HEK293T (cell line): Measurements from ENCODE around the gene LRRC52.

ENCODE experiments used
- CTCF ChIA-PET: fragments of 350-600 bp; formaldehyde crosslinking; extraction: SDS; loops from one replicate; lab custom pipeline; 2021; ENCODE audit warnings: antibody characterized with exemption, inconsistent platforms; lab: Yijun Ruan, JAX
- POLR2A ChIA-PET: fragments of 350-600 bp; formaldehyde crosslinking; extraction: SDS; loops from one replicate; lab custom pipeline; 2020; ENCODE audit warnings: antibody characterized with exemption, inconsistent platforms; lab: Yijun Ruan, JAX
- DNase-seq: peaks from one replicate; pipeline ENCODE4 v3.0.0; 2012; ENCODE audit warnings: mixed read lengths; ENCODE audit errors: extremely low spot score
- ARNT ChIP-seq: fragments of 450-650 bp; IDR thresholded peaks from 2 replicates; pipeline ENCODE4 v1.6.1; 2017; ENCODE audit warnings: mild to moderate bottlenecking
- BHLHE40 ChIP-seq: fragments of 450-650 bp; IDR thresholded peaks from 2 replicates; pipeline ENCODE4 v1.6.1; 2016; ENCODE audit warnings: mild to moderate bottlenecking, moderate library complexity, borderline replicate concordance
- CTBP1 ChIP-seq: fragments of 450-650 bp; IDR thresholded peaks from 2 replicates; pipeline ENCODE4 v1.6.1; 2016; ENCODE audit warnings: borderline replicate concordance
- ELF4 ChIP-seq: fragments of 450-650 bp; IDR thresholded peaks from 2 replicates; pipeline ENCODE4 v1.6.1; 2017; ENCODE audit warnings: antibody characterized with exemption
- FOXA1 ChIP-seq: fragments of 450-650 bp; IDR thresholded peaks from 2 replicates; pipeline ENCODE4 v1.6.1; 2016; ENCODE audit warnings: mild to moderate bottlenecking
- FOXK2 ChIP-seq: fragments of 450-650 bp; IDR thresholded peaks from 2 replicates; pipeline ENCODE4 v1.6.1; 2016; ENCODE audit warnings: mild to moderate bottlenecking
- FOXM1 ChIP-seq: fragments of 450-650 bp; IDR thresholded peaks from 2 replicates; pipeline ENCODE4 v1.6.1; 2017; ENCODE audit warnings: mild to moderate bottlenecking, borderline replicate concordance
- HDGF ChIP-seq: fragments of 450-650 bp; IDR thresholded peaks from 2 replicates; pipeline ENCODE4 v1.6.1; 2017; ENCODE audit warnings: antibody characterized with exemption, borderline replicate concordance
- L3MBTL2 ChIP-seq: fragments of 450-650 bp; conservative IDR thresholded peaks from 2 replicates; pipeline ENCODE4 v1.6.1; 2016; ENCODE audit warnings: mild to moderate bottlenecking
- LEF1 ChIP-seq: fragments of 450-650 bp; IDR thresholded peaks from 2 replicates; pipeline ENCODE4 v1.6.1; 2017; ENCODE audit warnings: mild to moderate bottlenecking, borderline replicate concordance
- NFRKB ChIP-seq: fragments of 450-650 bp; IDR thresholded peaks from 2 replicates; pipeline ENCODE4 v1.6.1; 2016; ENCODE audit warnings: mild to moderate bottlenecking, moderate library complexity
- PKNOX1 ChIP-seq: fragments of 450-650 bp; IDR thresholded peaks from 2 replicates; pipeline ENCODE4 v1.6.1; 2016
- SP1 ChIP-seq: fragments of 450-650 bp; IDR thresholded peaks from 2 replicates; pipeline ENCODE4 v1.6.1; 2017
- SUZ12 ChIP-seq: fragments of 450-650 bp; IDR thresholded peaks from 2 replicates; pipeline ENCODE4 v1.6.1; 2016; ENCODE audit warnings: mild to moderate bottlenecking
- TARDBP ChIP-seq: fragments of 450-650 bp; IDR thresholded peaks from 2 replicates; pipeline ENCODE4 v1.6.1; 2016
- ZNF384 ChIP-seq: fragments of 450-650 bp; IDR thresholded peaks from 2 replicates; pipeline ENCODE4 v1.6.1; 2016

LRRC52 gene

GRCh38 chr1:165524639-165525285, 19.0 kb upstream of the LRRC52 start:
- POLR2A ChIA-PET = no interaction called here
- TF ChIP-seq LEF1 = no peak
- TF ChIP-seq CTBP1 = no peak
- no peak for TF ChIP-seq ELF4
- CTCF ChIA-PET = no interaction called here
- DNase-seq = no peak

GRCh38 chr1:165525708-165526107, 18.1 kb upstream of the LRRC52 start:
- DNase-seq = no peak
- TF ChIP-seq PKNOX1 = no peak
- no peak for TF ChIP-seq CTBP1
- TF ChIP-seq HDGF = no peak
- TF ChIP-seq FOXK2 = no peak
- no peak for TF ChIP-seq LEF1
- no peak for TF ChIP-seq TARDBP
- TF ChIP-seq ELF4 = no peak
- no peak for TF ChIP-seq FOXA1
- TF ChIP-seq ZNF384 = no peak
- no peak for TF ChIP-seq L3MBTL2
- no peak for TF ChIP-seq BHLHE40
- no peak for TF ChIP-seq NFRKB
- TF ChIP-seq SP1 = no peak
- no peak for TF ChIP-seq FOXM1
- no peak for TF ChIP-seq SUZ12
- no peak for TF ChIP-seq ARNT
- ChIA-PET CTCF (no interaction called here), POLR2A (no interaction called here)

GRCh38 chr1:165527251-165528007, 16.4 kb upstream of the LRRC52 start:
- TF ChIP-seq BHLHE40 (no peak), ZNF384 (no peak), FOXM1 (no peak), SUZ12 (no peak), TARDBP (no peak), L3MBTL2 (no peak), CTBP1 (no peak), PKNOX1 (no peak), FOXK2 (no peak), FOXA1 (no peak), SP1 (no peak)
- CTCF ChIA-PET = no interaction called here
- no peak for DNase-seq
- POLR2A ChIA-PET = no interaction called here

GRCh38 chr1:165531021-165531420, 12.8 kb upstream of the LRRC52 start:
- no peak for DNase-seq
- POLR2A ChIA-PET = no interaction called here

GRCh38 chr1:165532053-165532452, 11.7 kb upstream of the LRRC52 start:
- TF ChIP-seq FOXK2 (no peak), L3MBTL2 (no peak), LEF1 (no peak), FOXA1 (no peak), SP1 (no peak), ARNT (no peak), PKNOX1 (no peak), ZNF384 (no peak), CTBP1 (no peak)
- ChIA-PET CTCF (no interaction called here), POLR2A (no interaction called here)
- DNase-seq = no peak

More at GRCh38 chr1:165531021-165531420, 12.8 kb upstream of the LRRC52 start:
- CTCF ChIA-PET = no interaction called here
- no peak for TF ChIP-seq LEF1
- TF ChIP-seq FOXK2 = no peak
- TF ChIP-seq TARDBP = no peak
- no peak for TF ChIP-seq SUZ12
- TF ChIP-seq ZNF384 = no peak

- ChIA-PET CTCF (no interaction called here), POLR2A (no interaction called here)
- no peak for DNase-seq
- no peak for TF ChIP-seq FOXK2
- no peak for TF ChIP-seq ZNF384
- no peak for TF ChIP-seq SUZ12
- TF ChIP-seq NFRKB = no peak
- no peak for TF ChIP-seq TARDBP
- no peak for TF ChIP-seq PKNOX1
- TF ChIP-seq CTBP1 = no peak
- no peak for TF ChIP-seq LEF1
Measured at GRCh38 chr1:165533254-165533653, 10.5 kb upstream of the LRRC52 start.
